ENCODE measurements around the gene TBX1.

The TBX1 gene

GRCh38 chr22:19811811-19812771 lies 51.5 kb downstream of the TBX1 start:
- H3K9me3 ChIP-seq (ENCODE audit: insufficient read depth, low read length): no peaks in the 10 kb centered on the region
- H3K27ac ChIP-seq (ENCODE audit: low read depth, low read length): no peak overlapping the region
- H4K20me1 ChIP-seq (ENCODE audit: low read depth, low read length): no peaks in the 10 kb centered on the region
- H3F3A ChIP-seq (ENCODE audit: insufficient read depth): no peaks in the 10 kb centered on the region
- no peak overlapping the region for H3K4me2 ChIP-seq (ENCODE audit: low read depth, low read length, poor library complexity, severe bottlenecking)
- H3K9ac ChIP-seq (ENCODE audit: low read length): no peak overlapping the region
- no peak overlapping the region for H2AFZ ChIP-seq (ENCODE audit: low read depth, low read length, severe bottlenecking)
- no peak for TF ChIP-seq EZH2phosphoT487 (conservative IDR thresholded peaks at IDR 0.05; ENCODE audit: low read length)
- TF ChIP-seq CTCF (IDR thresholded peaks at IDR 0.05; ENCODE audit: insufficient read depth, low read length, poor library complexity, severe bottlenecking): no peak
- no peaks in the 10 kb centered on the region for H3K79me2 ChIP-seq (ENCODE audit: insufficient read depth, low read length)
- no peaks in the 10 kb centered on the region for H3K9me2 ChIP-seq (replicated peaks; ENCODE audit: insufficient read depth, low read length)
- H3K4me3 ChIP-seq (ENCODE audit: insufficient read depth, low read length, poor library complexity, severe bottlenecking): no peak overlapping the region
- no peaks in the 10 kb centered on the region for H3K36me3 ChIP-seq (ENCODE audit: low read length)
- H3K27me3 ChIP-seq (ENCODE audit: low read length): no peaks in the 10 kb centered on the region

DNA sequence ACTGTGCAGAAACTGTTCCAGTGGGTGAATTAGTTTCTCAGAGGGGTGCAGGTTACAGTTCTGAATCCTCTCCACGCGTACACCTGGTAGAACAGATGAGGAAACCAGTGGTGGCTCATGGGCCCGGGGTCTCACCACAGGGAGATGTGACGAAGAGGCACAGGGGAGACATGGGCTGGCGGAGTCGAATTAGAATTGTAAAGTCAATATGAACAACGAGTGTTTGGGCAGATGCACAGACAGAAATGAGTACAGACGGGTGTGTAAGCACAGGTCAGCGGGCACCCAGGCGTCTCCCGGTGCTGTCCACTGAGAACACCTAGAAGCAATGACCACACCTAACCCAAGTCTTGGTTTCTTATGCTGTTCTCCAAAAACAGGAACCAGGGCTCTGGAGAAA lies 52.3 kb downstream of the TBX1 start:
- H3K27me3 ChIP-seq (ENCODE audit: low read length): no peaks in the 10 kb centered on the region
- TF ChIP-seq CTCF (IDR thresholded peaks at IDR 0.05; ENCODE audit: insufficient read depth, low read length, poor library complexity, severe bottlenecking): no peak
- no peak for TF ChIP-seq EZH2phosphoT487 (conservative IDR thresholded peaks at IDR 0.05; ENCODE audit: low read length)
- no peak overlapping the region for H3K27ac ChIP-seq (ENCODE audit: low read depth, low read length)
- H3K9me3 ChIP-seq (ENCODE audit: insufficient read depth, low read length): no peaks in the 10 kb centered on the region
- no peaks in the 10 kb centered on the region for H3F3A ChIP-seq (ENCODE audit: insufficient read depth)
- H4K20me1 ChIP-seq (ENCODE audit: low read depth, low read length): no peaks in the 10 kb centered on the region
- H3K4me3 ChIP-seq (ENCODE audit: insufficient read depth, low read length, poor library complexity, severe bottlenecking): no peak overlapping the region
- no peaks in the 10 kb centered on the region for H3K36me3 ChIP-seq (ENCODE audit: low read length)
- H3K79me2 ChIP-seq (ENCODE audit: insufficient read depth, low read length): no peaks in the 10 kb centered on the region
- H3K9me2 ChIP-seq (replicated peaks; ENCODE audit: insufficient read depth, low read length): no peaks in the 10 kb centered on the region
- no peak overlapping the region for H3K9ac ChIP-seq (ENCODE audit: low read length)
- no peak overlapping the region for H3K4me2 ChIP-seq (ENCODE audit: low read depth, low read length, poor library complexity, severe bottlenecking)
- H2AFZ ChIP-seq (ENCODE audit: low read depth, low read length, severe bottlenecking): no peak overlapping the region

DNA sequence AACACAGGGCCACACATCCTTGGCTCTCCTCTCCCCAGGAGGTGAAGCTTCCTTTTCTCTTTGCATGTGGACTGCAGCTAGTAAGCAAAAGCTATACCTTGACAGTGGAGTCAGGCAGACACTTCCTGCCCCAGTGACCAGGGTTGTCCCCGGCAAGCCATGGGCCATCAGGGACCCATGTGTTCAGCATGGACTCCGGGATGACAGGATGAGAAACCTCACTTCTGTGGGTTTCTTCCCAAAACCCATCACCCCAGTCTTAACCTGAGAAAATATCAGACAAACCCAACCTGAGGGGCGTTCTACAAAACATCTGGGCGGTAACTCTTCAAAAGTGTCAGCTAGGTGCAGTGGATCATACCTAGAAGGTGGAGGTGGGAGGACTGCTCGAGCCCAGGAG lies 53.9 kb downstream of the TBX1 start:
- Histone ChIP-seq H3K9me2 (replicated peaks; ENCODE audit: insufficient read depth, low read length) (no peaks in the 10 kb centered on the region), H3K4me3 (ENCODE audit: insufficient read depth, low read length, poor library complexity, severe bottlenecking) (no peak overlapping the region), H3K9ac (ENCODE audit: low read length) (no peak overlapping the region), H3K36me3 (ENCODE audit: low read length) (no peaks in the 10 kb centered on the region), H3K27me3 (ENCODE audit: low read length) (no peaks in the 10 kb centered on the region), H3K79me2 (ENCODE audit: insufficient read depth, low read length) (no peaks in the 10 kb centered on the region), H2AFZ (ENCODE audit: low read depth, low read length, severe bottlenecking) (no peak overlapping the region), H3K4me2 (ENCODE audit: low read depth, low read length, poor library complexity, severe bottlenecking) (no peak overlapping the region), H3F3A (ENCODE audit: insufficient read depth) (no peaks in the 10 kb centered on the region), H3K9me3 (ENCODE audit: insufficient read depth, low read length) (no peaks in the 10 kb centered on the region), H3K27ac (ENCODE audit: low read depth, low read length) (no peak overlapping the region), H4K20me1 (ENCODE audit: low read depth, low read length) (no peaks in the 10 kb centered on the region)
- TF ChIP-seq CTCF (IDR thresholded peaks at IDR 0.05; ENCODE audit: insufficient read depth, low read length, poor library complexity, severe bottlenecking): no peak
- no peak for TF ChIP-seq EZH2phosphoT487 (conservative IDR thresholded peaks at IDR 0.05; ENCODE audit: low read length)
